OCI-LY1 (cell line): ENCODE data around the gene TOR1A.

Source experiments
- EZH2 ChIP-seq: fragments of 200-600 bp; sonication (generic), shearing (Covaris generic); IDR thresholded peaks from 2 replicates; pipeline ENCODE4 v1.8.0; 2017; ENCODE audit warnings: borderline replicate concordance, mixed run types, mild to moderate bottlenecking, antibody characterized with exemption, low read length, moderate library complexity, mixed read lengths
- TF ChIP-seq, protein P1 (sequence below): fragments of 200-600 bp; sonication (generic), shearing (Covaris generic); IDR thresholded peaks from 2 replicates; pipeline ENCODE4 v1.5.1; 2017; ENCODE audit warnings: mild to moderate bottlenecking, antibody characterized with exemption, low read length, moderate library complexity, mixed read lengths

DNA sequence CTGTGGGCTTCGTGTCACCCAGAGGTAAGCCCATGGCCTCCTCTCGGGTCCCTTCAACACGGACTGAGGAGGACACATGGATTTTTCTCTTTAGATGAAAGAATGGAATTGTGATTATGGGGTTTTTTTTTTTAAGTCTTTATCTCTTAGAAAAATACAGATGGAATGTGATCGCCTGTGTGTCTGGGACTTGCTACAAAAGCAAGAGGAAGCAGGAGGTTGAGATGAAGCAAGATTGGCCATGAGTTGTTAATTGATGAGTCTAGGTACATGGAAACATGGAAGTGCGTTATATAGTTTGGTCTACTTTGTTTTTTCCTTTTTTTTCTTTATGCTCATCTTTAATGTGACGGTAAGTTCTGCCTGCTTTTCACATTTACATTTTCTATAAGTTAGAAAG lies 26.0 kb upstream of the TOR1A start:
- TF ChIP-seq, protein P1, sequence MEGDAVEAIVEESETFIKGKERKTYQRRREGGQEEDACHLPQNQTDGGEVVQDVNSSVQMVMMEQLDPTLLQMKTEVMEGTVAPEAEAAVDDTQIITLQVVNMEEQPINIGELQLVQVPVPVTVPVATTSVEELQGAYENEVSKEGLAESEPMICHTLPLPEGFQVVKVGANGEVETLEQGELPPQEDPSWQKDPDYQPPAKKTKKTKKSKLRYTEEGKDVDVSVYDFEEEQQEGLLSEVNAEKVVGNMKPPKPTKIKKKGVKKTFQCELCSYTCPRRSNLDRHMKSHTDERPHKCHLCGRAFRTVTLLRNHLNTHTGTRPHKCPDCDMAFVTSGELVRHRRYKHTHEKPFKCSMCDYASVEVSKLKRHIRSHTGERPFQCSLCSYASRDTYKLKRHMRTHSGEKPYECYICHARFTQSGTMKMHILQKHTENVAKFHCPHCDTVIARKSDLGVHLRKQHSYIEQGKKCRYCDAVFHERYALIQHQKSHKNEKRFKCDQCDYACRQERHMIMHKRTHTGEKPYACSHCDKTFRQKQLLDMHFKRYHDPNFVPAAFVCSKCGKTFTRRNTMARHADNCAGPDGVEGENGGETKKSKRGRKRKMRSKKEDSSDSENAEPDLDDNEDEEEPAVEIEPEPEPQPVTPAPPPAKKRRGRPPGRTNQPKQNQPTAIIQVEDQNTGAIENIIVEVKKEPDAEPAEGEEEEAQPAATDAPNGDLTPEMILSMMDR, result no peak
- no peak for TF ChIP-seq EZH2
